GM19328 (cell line): ENCODE results near the gene KIF3B.

Experiments used
- ATAC-seq: cut with Tn5 transposase; IDR thresholded peaks from one replicate; pipeline ENCODE4 v1.9.1; 2021; ENCODE audit warnings: mild to moderate bottlenecking, moderate library complexity; ENCODE audit not compliant: unreplicated experiment

The KIF3B gene

DNA sequence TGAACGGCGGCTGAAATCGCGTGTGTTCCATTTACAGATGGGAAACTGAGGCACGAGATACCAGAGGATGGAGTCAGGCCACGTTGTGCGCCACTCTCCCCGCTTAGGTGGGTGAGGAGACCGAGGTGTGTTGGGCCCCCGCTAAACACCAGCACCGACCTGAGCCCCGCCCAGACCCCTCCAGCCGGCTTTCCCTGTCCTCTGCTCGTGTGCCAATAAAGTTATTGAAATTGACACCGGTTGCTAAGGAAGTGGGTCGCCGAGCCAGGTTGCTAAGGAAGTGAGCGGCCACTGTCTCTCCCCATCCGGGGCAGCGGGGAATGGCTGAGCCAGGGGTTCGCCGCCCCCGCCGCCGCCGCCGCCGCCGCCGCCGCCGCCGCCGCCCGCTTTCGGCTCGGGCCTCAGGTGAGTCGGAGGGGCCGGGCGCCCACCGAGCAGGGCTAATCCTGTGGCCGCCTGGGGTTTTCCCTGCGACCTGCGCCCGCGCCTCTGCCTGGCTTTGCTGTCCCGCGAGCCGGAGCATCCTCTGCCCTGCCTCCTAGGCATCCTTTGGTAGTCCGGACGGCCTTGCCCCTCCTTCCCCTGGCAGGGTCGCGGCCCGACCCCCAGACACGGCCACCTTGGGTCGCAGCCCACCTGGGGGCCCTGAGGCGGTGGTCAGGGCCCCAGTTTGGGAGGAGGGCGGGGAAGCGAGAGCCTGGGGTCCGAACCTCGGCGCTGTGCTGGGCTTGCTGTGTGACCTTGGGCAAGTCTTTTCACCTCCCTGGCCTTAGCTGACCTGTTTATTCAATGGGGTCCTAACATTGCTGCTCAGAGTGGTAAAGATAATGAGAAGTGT, at the start of gene KIF3B:
TSS of gene KIF3B (plus strand) at position 291 of the 838 bp plus-strand sequence. CDS start 32,127 bp downstream, outside the sequence.
- ATAC-seq = no peak

DNA sequence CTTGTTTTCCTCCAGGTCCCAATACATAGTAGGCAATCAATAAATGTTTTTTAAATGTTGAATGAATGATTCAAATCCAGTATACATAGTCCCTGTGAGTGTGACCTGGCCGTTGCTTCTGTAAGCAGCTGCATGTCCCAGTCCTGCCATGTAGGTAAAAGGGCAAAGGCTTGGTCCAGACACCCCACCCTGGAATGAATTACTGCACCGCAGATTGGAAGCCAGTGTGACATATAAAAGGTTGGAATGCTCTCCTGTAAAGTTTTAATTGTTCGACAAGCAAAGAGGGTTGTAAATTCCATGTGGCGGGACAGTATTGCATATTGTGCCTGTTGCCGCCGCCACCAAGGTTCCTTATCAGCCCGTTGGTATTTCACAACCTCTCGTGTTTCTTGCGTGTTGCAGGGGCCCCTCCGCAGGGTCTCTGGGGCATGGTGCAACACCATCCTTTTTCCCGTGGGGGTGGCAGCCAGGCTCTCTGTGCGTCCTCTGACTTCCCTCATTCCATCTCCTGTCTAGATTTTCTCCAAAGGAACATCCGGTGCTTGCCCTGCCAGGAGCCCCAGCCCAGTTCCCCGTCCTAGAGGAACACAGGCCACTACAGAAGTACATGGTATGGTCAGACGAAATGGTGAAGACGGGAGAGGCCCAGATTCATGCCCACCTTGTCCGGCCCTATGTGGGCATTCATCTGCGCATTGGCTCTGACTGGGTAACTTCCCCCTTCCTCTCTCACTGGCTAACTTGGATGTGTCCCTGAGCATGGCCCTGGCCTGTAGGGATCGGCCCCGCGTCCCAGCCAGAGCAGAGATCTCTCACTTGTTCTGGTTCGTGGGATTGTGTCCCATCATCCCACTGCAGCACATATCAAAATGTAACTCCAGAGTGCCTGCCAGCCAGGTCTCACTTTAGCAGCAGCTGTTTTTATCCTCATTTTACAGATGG, 49.4 kb upstream of the KIF3B start:
- ATAC-seq = no peak

DNA sequence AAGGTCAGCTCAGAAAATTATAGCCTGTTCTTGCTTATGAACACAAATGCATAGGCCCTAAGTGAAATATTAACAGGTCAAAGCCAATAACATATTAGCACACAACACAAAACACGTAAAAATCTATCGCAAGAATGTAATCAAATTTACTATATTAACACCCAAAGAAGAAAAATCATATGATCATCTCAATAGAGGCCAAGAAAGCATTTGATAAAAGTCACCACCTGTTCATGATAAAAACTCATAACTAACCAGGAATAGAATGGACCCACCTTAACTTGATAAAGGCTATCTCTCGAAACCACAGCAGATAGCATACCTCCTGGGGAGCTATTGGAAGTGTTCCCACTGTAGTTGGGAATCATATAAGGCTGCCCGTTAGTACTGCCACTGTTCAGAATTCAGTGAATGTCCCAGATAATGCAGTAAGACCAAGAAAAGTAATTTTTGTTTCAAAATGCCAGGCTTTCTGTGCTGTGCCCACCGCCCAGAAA, 48.2 kb upstream of the KIF3B start:
- ATAC-seq = no peak

DNA sequence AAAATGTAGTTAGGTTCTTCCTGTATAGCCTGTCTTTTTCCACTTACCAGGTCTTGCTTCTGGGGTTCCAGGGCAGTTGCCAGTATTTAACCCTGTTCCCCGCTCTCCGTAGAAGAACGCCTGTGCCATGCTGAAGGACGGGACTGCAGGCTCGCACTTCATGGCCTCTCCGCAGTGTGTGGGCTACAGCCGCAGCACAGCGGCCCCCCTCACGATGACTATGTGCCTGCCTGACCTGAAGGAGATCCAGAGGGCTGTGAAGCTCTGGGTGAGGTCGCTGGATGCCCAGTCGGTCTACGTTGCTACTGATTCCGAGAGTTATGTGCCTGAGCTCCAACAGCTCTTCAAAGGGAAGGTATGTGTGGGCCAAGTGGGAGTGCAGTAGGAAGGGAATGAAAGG, 46.7 kb upstream of the KIF3B start:
- ATAC-seq = no peak

DNA sequence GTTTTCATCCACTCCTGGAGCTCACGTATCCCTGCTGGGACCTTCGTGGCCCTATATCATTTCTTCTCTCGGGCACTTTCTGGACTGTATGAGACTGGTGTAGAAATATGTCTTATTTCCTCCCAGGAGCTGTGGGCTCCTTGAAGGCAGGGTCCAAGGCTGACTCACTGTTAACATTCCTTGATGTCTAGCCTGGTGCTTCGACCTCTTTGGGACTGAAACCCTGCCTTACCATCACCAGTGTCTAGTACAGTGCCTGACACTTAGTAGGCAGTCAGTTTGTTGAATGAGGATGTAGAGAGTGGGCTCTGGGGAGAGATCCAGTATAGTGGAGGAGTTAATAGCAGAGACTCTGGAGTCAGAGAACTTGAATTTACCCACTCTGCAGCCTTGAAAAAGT, 46.2 kb upstream of the KIF3B start:
- ATAC-seq = no peak

GRCh38 chr20:32231847-32232246, 45.6 kb upstream of the KIF3B start:
- no peak for ATAC-seq

DNA sequence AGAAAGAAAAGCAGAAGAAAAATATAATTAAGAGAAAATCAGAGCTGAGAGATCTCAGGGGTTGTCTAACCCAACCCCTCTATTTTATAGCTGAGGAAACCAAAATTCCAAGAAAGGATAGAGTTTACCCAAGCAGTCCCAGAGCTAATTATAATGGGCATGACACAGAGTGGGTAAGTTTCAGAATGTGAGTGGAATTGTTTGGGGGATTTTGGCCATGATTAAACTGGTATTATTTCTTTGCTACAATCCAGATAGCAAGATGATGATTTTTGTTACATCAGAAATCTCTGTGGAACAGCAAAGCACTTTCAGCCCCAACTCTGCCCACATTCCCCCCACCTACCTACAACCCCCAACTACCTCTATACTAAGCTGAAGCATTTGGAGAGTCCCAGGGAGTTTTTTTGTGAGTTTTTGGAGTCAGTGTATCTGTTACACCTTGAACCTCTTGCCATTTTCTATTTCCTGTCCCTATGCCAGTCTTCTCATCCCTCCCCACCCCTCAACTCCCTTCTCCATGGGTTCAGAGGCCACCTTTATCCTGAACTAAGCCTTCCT, 45.0 kb upstream of the KIF3B start:
- no peak for ATAC-seq

- no peak for ATAC-seq
These were observed 44.2 kb upstream of the KIF3B start for GRCh38 chr20:32233286-32233685.

DNA sequence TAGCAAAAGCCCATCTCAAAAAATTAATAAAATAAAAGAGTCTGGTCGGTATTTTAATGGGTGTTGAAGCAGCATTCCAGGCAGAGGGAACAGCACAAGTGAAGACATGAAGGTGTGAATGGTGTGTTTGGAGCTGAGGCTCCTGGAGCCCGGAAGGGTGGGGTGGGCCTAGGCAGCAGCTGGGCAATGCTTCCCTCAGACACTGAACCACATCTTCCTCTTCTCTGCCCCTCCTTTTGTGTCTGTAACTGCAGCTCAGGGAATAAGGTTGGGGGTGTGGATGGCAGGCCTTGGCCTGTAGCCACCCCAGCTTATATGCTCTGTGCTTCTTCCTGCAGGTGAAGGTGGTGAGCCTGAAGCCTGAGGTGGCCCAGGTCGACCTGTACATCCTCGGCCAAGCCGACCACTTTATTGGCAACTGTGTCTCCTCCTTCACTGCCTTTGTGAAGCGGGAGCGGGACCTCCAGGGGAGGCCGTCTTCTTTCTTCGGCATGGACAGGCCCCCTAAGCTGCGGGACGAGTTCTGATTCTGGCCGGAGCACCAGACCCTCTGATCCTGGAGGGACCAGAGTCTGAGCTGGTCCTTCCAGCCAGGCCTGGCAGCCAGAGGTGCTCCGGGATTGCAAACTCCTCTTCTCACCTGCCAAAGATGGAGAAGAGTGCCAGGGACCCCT, 43.2 kb upstream of the KIF3B start:
- no peak for ATAC-seq

DNA sequence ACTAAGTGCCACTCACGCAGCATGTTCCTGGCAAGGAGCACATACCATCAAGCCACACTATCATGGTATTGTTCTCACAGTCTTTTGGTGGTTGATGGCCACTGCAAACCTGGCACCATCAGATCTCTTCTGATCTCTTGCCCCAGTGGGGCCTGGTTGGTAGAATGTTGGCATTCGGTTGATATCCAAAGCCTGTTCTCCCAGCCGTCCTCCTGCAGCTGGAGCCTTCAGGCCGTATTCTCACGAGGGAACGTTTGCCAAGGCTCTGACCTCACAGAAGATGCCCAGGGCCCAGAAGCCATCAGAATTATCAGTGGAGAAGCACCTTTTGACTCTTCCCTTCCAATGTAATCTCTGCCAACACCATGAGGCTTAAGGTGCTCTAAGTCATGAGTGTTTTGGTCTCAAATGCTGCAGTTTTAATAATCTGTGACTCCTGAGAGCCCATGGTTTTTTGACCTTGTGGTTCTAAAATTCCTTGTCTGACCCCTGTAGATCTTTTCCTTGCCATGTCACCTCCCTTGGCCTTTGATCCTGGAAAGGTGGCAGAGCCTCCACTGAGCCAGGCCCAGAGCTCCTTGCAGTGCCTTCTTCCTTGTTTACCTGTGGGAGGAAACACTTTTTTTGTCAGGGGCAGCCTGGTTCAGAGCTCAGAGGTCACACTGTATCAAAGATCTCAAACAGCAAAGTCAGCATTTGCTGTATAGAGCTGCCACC, 42.0 kb upstream of the KIF3B start:
- no peak for ATAC-seq

DNA sequence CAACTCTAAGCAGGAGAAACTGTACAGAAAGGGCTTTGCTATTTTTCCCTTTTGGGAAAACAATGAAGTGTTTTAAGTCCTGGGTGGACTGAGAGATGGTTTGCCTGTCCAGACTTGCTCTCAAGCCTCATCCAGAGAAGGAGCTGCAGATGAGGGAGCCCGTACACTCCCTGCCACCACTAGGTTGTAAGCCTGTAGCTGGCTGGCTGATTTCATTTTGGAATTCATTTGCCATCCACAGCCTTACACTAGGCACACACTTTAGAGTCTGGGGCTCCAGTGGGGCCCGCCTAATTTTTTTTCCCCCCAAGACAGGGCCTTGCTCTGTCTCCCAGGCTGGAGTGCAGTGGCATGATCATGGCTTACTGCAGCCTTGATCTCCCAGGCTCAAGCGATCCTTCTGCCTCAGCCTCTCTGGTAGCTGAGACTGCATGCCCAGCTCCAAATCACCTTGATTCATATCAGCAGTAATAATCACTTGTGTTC, 41.4 kb upstream of the KIF3B start:
- ATAC-seq = no peak

DNA sequence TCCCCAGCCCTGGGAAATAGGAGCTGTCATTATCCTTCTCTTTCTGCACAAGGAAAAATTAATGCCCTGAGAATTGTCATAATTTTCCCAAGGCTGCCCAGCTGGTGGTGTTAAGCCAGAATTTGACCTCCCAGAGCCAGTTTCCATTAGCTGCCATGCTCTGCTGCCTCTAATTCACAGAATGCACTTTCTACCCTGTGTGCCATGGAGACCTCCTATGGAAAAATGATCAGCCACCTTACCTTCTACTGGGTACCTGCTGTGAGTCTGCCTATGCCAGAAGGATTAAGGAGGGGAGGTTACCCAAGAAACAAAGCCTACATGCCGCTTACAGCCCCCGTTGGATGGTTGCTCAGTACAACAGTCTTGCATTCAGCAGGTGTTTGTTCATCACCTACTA, 40.6 kb upstream of the KIF3B start:
- no peak for ATAC-seq

- no peak for ATAC-seq
These were observed 40.0 kb upstream of the KIF3B start for GRCh38 chr20:32237419-32237818.

GRCh38 chr20:32238483-32239425, 38.7 kb upstream of the KIF3B start:
- no peak for ATAC-seq

DNA sequence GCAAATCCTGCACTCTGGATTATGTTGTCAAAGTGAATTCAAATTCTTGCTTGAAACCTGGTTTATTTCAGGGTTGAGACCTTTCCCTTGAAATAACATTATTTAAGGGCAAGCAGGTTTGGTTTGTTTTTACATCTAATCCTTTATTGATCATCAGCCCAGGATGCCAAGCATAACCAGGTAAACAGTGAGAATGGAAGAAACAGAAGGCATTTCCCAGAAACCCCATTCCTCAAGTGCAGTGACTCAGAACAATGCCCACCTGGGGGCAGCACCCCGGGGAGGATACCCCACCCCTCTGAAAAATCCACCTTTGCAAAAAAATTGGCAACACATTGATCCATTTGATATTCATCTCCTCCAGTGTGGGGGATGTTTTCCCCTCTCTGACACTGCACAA, 37.2 kb upstream of the KIF3B start:
- no peak for ATAC-seq

DNA sequence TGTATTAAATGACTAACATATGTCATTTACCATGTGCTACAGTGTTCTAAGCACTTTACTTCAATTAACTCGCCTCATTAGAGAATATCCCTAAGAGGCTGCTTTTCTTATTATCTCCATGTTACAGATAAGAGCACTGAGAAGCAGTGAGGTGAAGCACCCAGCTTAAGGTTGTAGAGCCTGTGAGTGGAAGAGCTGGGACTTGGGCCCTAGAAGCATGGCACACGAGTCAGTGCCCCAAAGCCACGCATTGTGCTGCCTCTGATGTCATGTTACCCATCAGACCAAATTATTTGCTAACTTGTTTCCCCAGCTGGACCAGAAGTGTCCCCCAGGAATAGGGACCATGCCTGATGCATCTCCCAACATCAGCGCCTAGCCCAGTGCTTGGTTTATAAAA, 35.6 kb upstream of the KIF3B start:
- ATAC-seq = no peak

- ATAC-seq = no peak
These were observed 33.2 kb upstream of the KIF3B start for GRCh38 chr20:32244150-32244823.

- ATAC-seq = no peak
These were observed 32.5 kb upstream of the KIF3B start for GRCh38 chr20:32244959-32245358.
